Measurements from ENCODE around the gene KCTD21.

GRCh38 chr11:78168539-78169477 lies 19.6 kb downstream of the KCTD21 start:
- TF ChIP-seq CTCF (IDR thresholded peaks at IDR 0.05) (no peak), POLR2A (IDR thresholded peaks at IDR 0.05) (no peak)
